C4-2B (cell line): ENCODE data around the gene GLOD4.
"Not testable (repeated sequence)": the region's sequence is repeated elsewhere in the genome, so short reads cannot be mapped to it uniquely, and the experiment has no call there.

ENCODE experiments used
- H3K27ac ChIP-seq: fragments of 450-650 bp; 2 replicates; pipeline ENCODE4 v1.5.1; 2017
- CTCF ChIP-seq: fragments of 450-650 bp; conservative IDR thresholded peaks from 2 replicates; pipeline ENCODE4 v1.5.1; 2017; ENCODE audit warnings: mild to moderate bottlenecking
- ZFX ChIP-seq: fragments of 450-650 bp; IDR thresholded peaks from 2 replicates; pipeline ENCODE4 v1.6.1; 2017

The GLOD4 gene

GRCh38 chr17:781805-782731 is at the start of gene GLOD4, which contains the start of gene MRM3:
GLOD4 (minus strand) TSS chr17:782280; CDS start chr17:782255, 25 bp downstream.
MRM3 (plus strand) TSS chr17:782353; CDS start chr17:782379, 26 bp downstream.
- peak within 1 kb of the TSS; percentile 95 for H3K27ac ChIP-seq
- TF ChIP-seq CTCF (no peak), ZFX (peak; percentile 90)

- no peak for TF ChIP-seq ZFX
- no peak for TF ChIP-seq CTCF
- no peak overlapping the region for H3K27ac ChIP-seq
Measured at GRCh38 chr17:830950-831349, 48.9 kb upstream of the GLOD4 start.

- no peak overlapping the region for H3K27ac ChIP-seq
- TF ChIP-seq CTCF = no peak
- TF ChIP-seq ZFX = no peak
Measured at GRCh38 chr17:830381-830780, 48.3 kb upstream of the GLOD4 start.

GRCh38 chr17:829614-830013 is 47.5 kb upstream of the GLOD4 start:
- H3K27ac ChIP-seq = not testable (repeated sequence)

- no peak overlapping the region for H3K27ac ChIP-seq
- no peak for TF ChIP-seq ZFX
- no peak for TF ChIP-seq CTCF
Measured at GRCh38 chr17:828761-829160, 46.7 kb upstream of the GLOD4 start.

- no peak for TF ChIP-seq CTCF
- no peak for TF ChIP-seq ZFX
- H3K27ac ChIP-seq = no peak overlapping the region
Measured at GRCh38 chr17:826778-827177, 44.7 kb upstream of the GLOD4 start.

- H3K27ac ChIP-seq = no peak overlapping the region
- TF ChIP-seq ZFX (no peak), CTCF (no peak)
Measured at GRCh38 chr17:825216-825615, 43.1 kb upstream of the GLOD4 start.
